Transverse colon (tissue), 3 donors: Measurements from ENCODE around the gene BAHCC1.

ENCODE experiments used
- CTCF ChIP-seq, 5 experiments: fragments of 200-600 bp in 3 of 5; fragments of 450-650 bp in 2 of 5; sonication (generic) in 3 of 5; IDR thresholded peaks; 1 replicate in 2 of 5; 2 replicates in 3 of 5; pipeline ENCODE4 v1.5.1; 2016 to 2017; ENCODE audit warnings: antibody characterized with exemption in 5 of 5, inconsistent platforms in 3 of 5, mild to moderate bottlenecking in 2 of 5, moderate library complexity in 1 of 5
- POLR2A ChIP-seq: fragments of 450-650 bp; IDR thresholded peaks from one replicate; pipeline ENCODE4 v1.6.1; 2016; ENCODE audit warnings: antibody characterized with exemption, mild to moderate bottlenecking, moderate library complexity

GRCh38 chr17:81481815-81482505 lies 86.7 kb downstream of the BAHCC1 start:
- TF ChIP-seq CTCF (IDR thresholded peaks at IDR 0.05) (no peak), POLR2A (no peak)
